GM18498 (cell line): ENCODE results near the gene ROR1.

Experiments
- ATAC-seq: cut with Tn5 transposase; IDR thresholded peaks from one replicate; pipeline ENCODE4 v1.9.1; 2021; ENCODE audit warnings: mild to moderate bottlenecking, moderate library complexity; ENCODE audit not compliant: unreplicated experiment

The ROR1 gene

GRCh38 chr1:64124704-64125440, 351.1 kb downstream of the ROR1 start:
- no peak for ATAC-seq

- ATAC-seq = no peak
These were observed 352.8 kb downstream of the ROR1 start for GRCh38 chr1:64126581-64126980.

- no peak for ATAC-seq
These were observed 353.5 kb downstream of the ROR1 start for GRCh38 chr1:64127297-64127696.

- no peak for ATAC-seq
These were observed 355.9 kb downstream of the ROR1 start for GRCh38 chr1:64129701-64130100.

GRCh38 chr1:64131155-64131554, 357.3 kb downstream of the ROR1 start:
- no peak for ATAC-seq

DNA sequence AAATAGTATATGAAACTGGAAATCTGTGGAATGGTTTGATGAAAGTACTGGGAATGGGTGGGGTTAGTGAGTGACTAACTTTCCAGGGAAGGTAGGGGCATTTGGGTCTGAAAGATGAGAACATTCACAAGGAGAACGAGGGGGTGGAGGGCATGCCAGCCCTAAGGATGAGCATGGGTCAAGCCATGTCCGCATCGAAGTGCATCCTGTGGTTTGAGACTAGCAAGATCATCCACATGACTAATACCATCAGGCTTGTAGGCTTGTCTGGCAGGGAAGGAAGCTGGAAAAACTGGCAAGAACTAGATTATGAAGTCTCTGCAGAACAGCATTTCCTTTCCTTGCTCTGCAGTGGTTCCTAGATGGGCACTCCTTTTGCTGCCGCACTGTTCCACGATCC, 359.2 kb downstream of the ROR1 start:
- ATAC-seq = no peak

DNA sequence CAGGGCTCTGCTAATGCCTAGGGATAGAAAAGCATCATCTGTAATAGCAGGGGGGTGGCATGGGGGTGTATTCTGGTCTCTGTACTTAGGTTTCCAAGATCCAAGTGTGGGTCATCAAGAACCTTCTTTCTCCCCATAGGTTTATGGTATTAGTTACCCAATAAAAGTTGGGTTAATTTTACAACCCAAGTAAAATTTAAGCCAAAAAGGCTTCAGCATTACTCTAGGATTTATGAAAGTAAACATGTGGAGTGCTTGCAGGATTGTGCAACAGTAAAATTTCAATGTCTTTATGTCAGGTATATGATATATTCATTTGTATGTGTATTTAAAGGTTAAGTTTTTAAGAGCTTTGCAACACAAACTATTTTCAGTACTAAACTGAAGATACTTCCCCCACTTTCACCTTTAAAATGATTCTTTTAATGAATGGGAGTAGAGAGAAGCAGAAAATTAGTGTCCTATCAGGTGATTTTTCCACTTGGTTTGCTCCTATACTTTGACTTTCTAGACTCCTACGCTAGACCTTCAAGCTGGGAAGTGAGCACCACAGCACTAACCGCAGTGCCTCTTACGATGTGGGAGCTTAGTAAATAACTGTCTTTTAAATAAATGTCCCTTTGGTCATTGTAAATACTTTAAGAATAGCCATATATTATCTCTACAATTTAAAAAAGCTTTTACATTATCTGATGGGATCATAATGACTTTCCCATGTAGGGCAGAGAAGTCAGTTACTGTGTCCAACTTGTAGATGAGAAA, 361.8 kb downstream of the ROR1 start:
- ATAC-seq = no peak

- ATAC-seq = no peak
These were observed 362.5 kb downstream of the ROR1 start for GRCh38 chr1:64136296-64136695.

GRCh38 chr1:64136752-64137411, 363.1 kb downstream of the ROR1 start:
- ATAC-seq = peak; percentile 63

DNA sequence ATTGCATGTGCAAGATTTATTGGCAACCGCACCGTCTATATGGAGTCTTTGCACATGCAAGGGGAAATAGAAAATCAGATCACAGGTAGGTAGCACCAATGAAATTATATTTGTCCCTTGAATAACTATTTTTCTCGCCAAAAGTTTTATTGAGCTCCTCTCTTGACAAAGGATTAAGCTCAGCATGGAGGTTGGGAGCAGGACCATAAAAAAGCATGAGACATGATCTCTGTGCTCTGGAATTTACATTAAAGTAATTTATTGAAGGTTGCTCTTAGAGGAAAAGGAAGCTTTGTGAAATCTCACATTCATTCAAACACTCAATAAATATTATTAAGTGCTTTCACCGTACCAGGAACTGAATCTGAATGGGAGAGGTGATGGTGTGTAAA, 363.6 kb downstream of the ROR1 start:
- ATAC-seq = no peak

- no peak for ATAC-seq
These were observed 366.1 kb downstream of the ROR1 start for GRCh38 chr1:64139877-64140276.

DNA sequence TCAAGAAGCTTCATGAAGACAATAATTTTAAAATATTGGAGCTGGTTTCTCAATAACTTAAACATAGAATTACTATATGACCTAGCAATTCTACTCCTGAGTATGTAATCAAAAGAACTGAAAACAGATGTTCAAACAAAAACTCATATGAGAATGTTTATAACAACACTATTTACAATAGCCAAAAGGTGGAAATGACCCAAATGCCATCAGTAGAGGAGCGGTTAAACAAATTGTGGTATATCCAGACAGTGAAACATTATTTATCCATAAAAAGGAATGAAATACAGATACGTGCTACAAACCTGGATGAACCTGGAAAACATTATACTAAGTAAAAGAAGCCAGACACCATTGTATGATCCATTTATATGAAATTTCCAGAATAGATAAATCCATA, 366.8 kb downstream of the ROR1 start:
- ATAC-seq = no peak

DNA sequence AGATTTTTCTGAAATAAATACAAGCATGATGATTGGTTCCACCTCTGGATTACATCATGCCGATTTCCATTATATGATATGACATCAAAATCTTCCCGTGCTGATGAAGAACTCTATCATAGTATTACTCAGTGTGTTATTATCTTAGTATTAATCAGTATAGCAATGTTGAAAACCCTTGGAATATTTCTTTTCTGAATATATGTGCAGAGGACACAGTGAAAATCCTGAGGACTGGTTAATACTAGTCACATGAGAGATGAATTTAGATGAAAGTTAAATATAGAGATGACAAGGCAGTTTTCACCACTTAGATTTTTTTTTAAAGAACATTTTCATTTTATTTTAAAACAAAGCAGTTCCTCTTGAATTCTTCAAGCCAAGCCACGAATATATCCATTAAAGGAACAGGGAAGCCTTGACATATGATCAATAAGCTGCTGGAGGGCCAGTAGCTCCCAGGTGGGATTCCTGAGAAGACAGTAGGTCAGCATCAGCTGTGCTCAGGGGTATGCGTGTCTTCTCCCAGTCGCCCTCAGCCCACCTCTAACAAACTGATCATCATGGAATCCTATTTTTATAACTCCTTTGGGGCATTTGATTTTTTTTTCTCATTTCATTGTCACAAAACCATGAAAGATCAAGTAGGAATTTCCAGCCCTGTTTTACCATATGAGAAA, 373.4 kb downstream of the ROR1 start:
- no peak for ATAC-seq

DNA sequence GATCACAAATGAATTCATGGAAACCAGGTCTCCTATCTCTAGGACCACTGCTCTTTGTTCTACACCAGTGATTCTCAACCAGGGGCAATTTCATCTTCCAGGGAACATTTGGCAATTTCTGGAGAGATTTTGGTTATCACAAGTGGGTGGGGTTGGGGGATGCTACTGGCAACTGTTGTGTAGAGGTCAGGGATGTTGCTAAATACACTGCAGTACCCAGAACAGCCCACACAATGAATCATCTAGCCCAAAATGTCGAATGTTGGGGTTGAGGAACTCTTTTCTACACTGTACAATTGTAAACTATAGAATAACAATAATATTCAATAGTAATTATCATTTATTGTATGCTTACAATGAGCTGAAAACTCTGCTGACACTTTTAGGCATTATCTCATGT, 373.9 kb downstream of the ROR1 start:
- ATAC-seq = no peak

GRCh38 chr1:64150266-64150665, 376.4 kb downstream of the ROR1 start:
- no peak for ATAC-seq

DNA sequence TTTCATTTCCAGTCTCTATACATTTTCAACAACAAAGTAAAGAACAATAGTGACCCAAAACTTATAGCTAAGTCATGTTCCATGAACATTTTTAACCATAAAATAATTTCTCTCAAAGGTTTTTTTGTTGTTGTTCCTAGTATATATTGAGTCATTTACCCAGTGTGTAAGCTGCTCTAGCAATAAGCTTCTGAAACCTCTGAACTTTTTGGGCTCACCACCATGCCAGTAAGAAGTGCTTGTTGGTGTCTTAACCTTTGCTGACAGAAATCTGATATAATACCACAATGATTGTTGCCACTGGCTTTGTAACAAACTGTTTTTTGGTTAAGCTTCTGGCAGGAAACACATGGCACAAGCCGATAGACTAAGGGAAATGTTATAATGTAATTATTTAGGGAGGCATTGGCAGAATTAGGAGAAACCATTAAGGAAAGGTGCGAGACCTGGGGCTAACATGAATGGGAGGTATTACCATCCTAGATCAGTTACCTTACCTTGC, 377.0 kb downstream of the ROR1 start:
- no peak for ATAC-seq

GRCh38 chr1:64155278-64155677, 381.5 kb downstream of the ROR1 start:
- ATAC-seq = no peak

DNA sequence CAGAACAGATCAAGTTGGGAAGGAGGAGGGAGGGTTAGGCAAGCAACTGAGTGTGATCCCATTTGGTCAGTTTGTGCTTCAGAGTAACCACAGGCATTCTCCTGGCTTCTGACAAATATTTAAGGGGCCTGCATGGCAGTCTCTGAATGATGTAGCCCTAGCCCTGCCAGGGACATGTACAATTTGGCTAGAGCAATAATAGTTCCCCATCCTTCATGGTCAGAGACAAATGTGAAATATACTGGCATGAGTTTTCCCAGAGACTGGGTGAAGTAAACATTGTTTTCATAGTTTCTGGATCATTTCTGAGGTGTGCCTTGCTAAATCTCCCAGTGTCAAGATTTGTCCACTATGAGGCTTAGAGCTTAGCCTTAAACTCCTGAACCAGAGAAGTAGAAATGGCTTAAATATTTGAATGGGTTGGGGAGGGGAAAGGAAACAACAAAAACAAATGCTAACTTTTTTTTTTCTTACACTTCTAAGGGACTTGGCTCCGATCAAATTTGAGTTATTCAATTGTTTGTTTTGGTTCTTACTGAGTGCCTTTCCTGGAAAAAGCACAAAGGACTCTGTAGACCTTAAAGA, 387.6 kb downstream of the ROR1 start:
- no peak for ATAC-seq

DNA sequence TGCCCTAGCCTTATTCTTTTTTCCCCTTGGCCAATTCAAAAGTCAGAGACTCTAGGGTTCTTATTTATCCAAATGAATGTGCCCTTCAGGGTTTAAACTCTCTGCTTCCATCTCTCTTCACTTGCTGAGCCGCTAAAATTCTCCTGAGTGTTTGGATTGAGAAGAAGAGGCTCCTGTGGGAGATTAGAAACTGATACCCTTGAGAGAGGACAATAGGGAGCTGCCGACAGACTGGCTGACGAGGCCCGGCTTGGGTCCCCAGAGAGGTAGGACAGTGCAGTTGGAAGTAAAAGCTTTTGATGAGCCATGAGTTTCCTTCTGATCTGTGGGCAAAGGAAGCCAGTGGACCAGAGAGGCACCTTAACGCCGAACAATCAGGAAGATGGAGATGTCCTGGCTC, 388.3 kb downstream of the ROR1 start:
- no peak for ATAC-seq

- ATAC-seq = no peak
These were observed 389.0 kb downstream of the ROR1 start for GRCh38 chr1:64162804-64163203.

DNA sequence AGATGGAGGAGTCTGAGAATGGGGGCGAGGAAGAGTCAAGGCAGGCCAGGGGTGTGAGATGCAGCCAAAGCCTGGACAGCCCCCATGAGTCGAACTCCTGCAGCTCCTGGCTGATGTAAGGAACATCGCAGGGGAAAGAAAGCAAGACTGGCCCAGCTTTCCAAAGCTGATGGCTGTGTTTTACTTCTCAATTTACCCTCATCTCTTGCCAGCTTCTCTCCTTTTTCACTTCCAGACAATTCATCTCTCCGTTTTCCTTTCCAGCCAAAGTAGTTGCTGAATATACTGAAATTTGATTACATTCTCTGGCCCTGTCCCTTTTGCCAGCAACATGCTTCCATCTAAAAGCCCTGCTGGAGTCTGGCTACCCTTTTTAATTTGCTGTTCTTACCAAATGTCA, 389.6 kb downstream of the ROR1 start:
- ATAC-seq = no peak
